HepG2 (cell line): ENCODE measurements around the gene UBE2H. TPM values are rescaled to one million over a fixed set of nuclear protein-coding genes. Genes with fewer than 3 reads are reported as not detected.

Source experiments
- ELF1 ChIP-seq: sonication (generic); formaldehyde crosslinking; IDR thresholded peaks from 2 replicates; pipeline ENCODE4 v1.4.0; 2020; ENCODE audit warnings: missing genetic modification reagents
- ETV5 ChIP-seq: IDR thresholded peaks from 2 replicates; pipeline ENCODE4 v1.6.1; 2018; ENCODE audit warnings: missing biosample characterization, missing genetic modification reagents, inconsistent platforms, borderline replicate concordance
- KDM5A ChIP-seq: fragments of 200-600 bp; sonication (generic); IDR thresholded peaks from 2 replicates; pipeline ENCODE4 v1.7.0; 2018; ENCODE audit warnings: antibody characterized with exemption, mild to moderate bottlenecking, low read length, borderline replicate concordance
- KLF13 ChIP-seq: sonication (generic); formaldehyde crosslinking; IDR thresholded peaks from 2 replicates; pipeline ENCODE4 v1.4.0; 2020; ENCODE audit warnings: mild to moderate bottlenecking, missing genetic modification reagents
- NR2F6 ChIP-seq, 2 experiments: IDR thresholded peaks; 2 replicates each; pipeline ENCODE4 v1.6.1; 2016; ENCODE audit warnings: antibody characterized with exemption in 1 of 2, mild to moderate bottlenecking in 1 of 2
- PCBP1 ChIP-seq: fragments of 200-400 bp; formaldehyde crosslinking; IDR thresholded peaks from 2 replicates; pipeline ENCODE4 v1.6.1; 2017; ENCODE audit warnings: mild to moderate bottlenecking, low read depth, low read length, borderline replicate concordance
- RNF2 ChIP-seq: fragments of 450-650 bp; conservative IDR thresholded peaks from 2 replicates; pipeline ENCODE4 v1.6.1; 2016; ENCODE audit warnings: low read depth
- SIX1 ChIP-seq: sonication (generic); formaldehyde crosslinking; IDR thresholded peaks from 2 replicates; pipeline ENCODE4 v1.4.0; 2020; ENCODE audit warnings: missing genetic modification reagents, borderline replicate concordance
- SOX13 ChIP-seq, 3 experiments: fragments of 450-650 bp in 1 of 3; sonication (generic) in 1 of 3; formaldehyde crosslinking in 1 of 3; IDR thresholded peaks in 2 of 3; conservative IDR thresholded peaks in 1 of 3; 2 replicates each; pipeline versions ENCODE4 v1.5.0 to v1.6.1; 2016 to 2020; ENCODE audit warnings: antibody characterized with exemption in 1 of 3, mild to moderate bottlenecking in 1 of 3, missing compliant biosample characterization in 1 of 3, missing genetic modification reagents in 1 of 3, moderate library complexity in 1 of 3
- SUZ12 ChIP-seq: fragments of 150-350 bp; IDR thresholded peaks from 2 replicates; pipeline ENCODE4 v1.6.1; 2014; ENCODE audit warnings: low read depth, low read length
- ZNF180 ChIP-seq: sonication (generic); formaldehyde crosslinking; IDR thresholded peaks from 2 replicates; pipeline ENCODE4 v1.4.0; 2020; ENCODE audit warnings: low read depth, missing genetic modification reagents, borderline replicate concordance
- ZNF263 ChIP-seq: sonication (generic); formaldehyde crosslinking; IDR thresholded peaks from 2 replicates; pipeline ENCODE4 v1.4.0; 2020; ENCODE audit warnings: missing genetic modification reagents
- ZNF460 ChIP-seq: sonication (generic); formaldehyde crosslinking; IDR thresholded peaks from 2 replicates; pipeline ENCODE4 v1.5.1; 2020; ENCODE audit warnings: missing genetic modification reagents, mild to moderate bottlenecking, borderline replicate concordance
- polyA plus RNA-seq, 8 experiments: library from polyadenylated mRNA; depleted of rRNA in 3 of 8; stranded (reverse) in 7 of 8; unstranded in 1 of 8; fragments of >200 nt; fragmentation: Illumina TruSeq in 4 of 8; extraction: Trizol in 4 of 8; gene quantifications; 2 replicates each; pipeline versions ENCODE4 v1.2.1 to v1.2.3, GENCODE V29; 2011 to 2016; ENCODE audit warnings: low read depth in 4 of 8, missing spikeins in 1 of 8, mixed read lengths in 1 of 8; ENCODE audit not compliant: insufficient read depth in 1 of 8
- total RNA-seq, 5 experiments: library from RNA; depleted of rRNA; stranded (reverse); fragments of >200 nt; fragmentation: Illumina TruSeq; extraction: Trizol; gene quantifications; 2 replicates each; pipeline ENCODE4 v1.2.3, GENCODE V29; 2016; ENCODE audit warnings: low read depth in 1 of 5
- TF ChIP-seq, protein P1 (sequence below): sonication (generic); formaldehyde crosslinking; IDR thresholded peaks from 2 replicates; pipeline ENCODE4 v1.8.1; 2023; ENCODE audit warnings: missing genetic modification reagents, inconsistent platforms, borderline replicate concordance
- TF ChIP-seq, protein P2 (sequence below): sonication (generic); formaldehyde crosslinking; IDR thresholded peaks from 2 replicates; pipeline ENCODE4 v1.5.0; 2020; ENCODE audit warnings: missing genetic modification reagents
- TF ChIP-seq, protein P3 (sequence below): sonication (generic); formaldehyde crosslinking; IDR thresholded peaks from 2 replicates; pipeline ENCODE4 v1.8.0; 2022; ENCODE audit warnings: mild to moderate bottlenecking, missing genetic modification reagents
- TF ChIP-seq, protein P4 (sequence below): sonication (generic); formaldehyde crosslinking; conservative IDR thresholded peaks from 2 replicates; pipeline ENCODE4 v1.5.0; 2020; ENCODE audit warnings: missing genetic modification reagents
- TF ChIP-seq, protein P5 (sequence below): sonication (generic); formaldehyde crosslinking; IDR thresholded peaks from 2 replicates; pipeline ENCODE4 v1.4.0; 2020; ENCODE audit warnings: mild to moderate bottlenecking, missing genetic modification reagents
- TF ChIP-seq, protein P6 (sequence below): sonication (generic); formaldehyde crosslinking; IDR thresholded peaks from 2 replicates; pipeline ENCODE4 v1.4.0; 2020; ENCODE audit warnings: mild to moderate bottlenecking, missing genetic modification reagents
- TF ChIP-seq, protein P7 (sequence below): sonication (generic); formaldehyde crosslinking; IDR thresholded peaks from 2 replicates; pipeline ENCODE4 v1.5.0; 2020; ENCODE audit warnings: missing genetic modification reagents

The UBE2H gene
- total and polyA plus RNA-seq, 2 of the 13 experiments (the other 11 are each of a cell fraction or from before 2014, with no cell fraction given) = 15.5 to 40.1 TPM

DNA sequence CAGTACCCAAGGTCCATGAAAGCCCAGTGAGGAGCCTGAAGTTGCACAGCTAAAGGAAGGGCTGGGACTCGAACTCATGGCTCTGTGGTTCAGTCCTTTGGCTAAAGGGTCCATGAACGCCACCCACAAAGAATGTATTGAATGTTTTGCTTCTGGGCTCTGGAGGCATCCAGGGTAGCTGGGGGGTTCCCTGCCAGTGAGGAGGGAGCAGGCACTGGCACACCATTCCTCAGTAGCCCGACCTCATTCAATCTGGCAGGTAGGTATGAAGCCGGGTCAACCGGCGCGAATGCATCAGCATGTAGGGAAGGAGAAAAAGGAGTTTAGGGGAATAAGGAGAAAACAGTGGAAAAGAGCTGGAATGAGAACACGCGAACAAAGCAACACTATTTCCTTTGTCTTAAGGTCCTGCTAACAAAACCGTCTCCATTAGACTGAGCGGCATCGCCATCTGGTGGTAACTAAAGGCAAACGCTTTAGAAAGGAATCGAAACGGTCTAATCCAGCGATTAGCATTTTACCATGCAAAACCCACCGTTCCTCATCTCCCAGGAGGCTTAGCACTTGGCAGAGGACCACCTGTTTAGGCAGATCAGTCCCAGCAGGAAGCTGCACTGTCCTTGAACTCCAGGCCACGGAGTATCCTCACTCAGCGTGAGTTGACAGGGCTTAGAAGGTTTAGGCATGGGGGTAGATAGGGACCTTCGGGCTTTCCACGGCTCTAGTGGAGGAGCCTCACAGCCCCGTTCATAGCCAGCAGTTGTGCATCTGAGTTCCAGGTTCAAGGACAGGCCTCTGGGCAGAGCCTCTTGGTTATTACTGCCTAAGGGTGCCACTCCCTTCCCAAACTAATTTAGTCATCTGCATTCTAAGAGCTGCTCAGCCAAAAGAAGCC, 122.8 kb downstream of the UBE2H start (continued):
- TF ChIP-seq, protein P1, sequence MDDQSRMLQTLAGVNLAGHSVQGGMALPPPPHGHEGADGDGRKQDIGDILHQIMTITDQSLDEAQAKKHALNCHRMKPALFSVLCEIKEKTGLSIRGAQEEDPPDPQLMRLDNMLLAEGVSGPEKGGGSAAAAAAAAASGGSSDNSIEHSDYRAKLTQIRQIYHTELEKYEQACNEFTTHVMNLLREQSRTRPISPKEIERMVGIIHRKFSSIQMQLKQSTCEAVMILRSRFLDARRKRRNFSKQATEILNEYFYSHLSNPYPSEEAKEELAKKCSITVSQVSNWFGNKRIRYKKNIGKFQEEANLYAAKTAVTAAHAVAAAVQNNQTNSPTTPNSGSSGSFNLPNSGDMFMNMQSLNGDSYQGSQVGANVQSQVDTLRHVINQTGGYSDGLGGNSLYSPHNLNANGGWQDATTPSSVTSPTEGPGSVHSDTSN (CRISPR knock-in tag) = no peak
- no peak for TF ChIP-seq ETV5
- TF ChIP-seq KDM5A = no peak
- TF ChIP-seq, protein P2, sequence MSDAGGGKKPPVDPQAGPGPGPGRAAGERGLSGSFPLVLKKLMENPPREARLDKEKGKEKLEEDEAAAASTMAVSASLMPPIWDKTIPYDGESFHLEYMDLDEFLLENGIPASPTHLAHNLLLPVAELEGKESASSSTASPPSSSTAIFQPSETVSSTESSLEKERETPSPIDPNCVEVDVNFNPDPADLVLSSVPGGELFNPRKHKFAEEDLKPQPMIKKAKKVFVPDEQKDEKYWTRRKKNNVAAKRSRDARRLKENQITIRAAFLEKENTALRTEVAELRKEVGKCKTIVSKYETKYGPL (CRISPR knock-in tag) = no peak
- TF ChIP-seq, protein P3, sequence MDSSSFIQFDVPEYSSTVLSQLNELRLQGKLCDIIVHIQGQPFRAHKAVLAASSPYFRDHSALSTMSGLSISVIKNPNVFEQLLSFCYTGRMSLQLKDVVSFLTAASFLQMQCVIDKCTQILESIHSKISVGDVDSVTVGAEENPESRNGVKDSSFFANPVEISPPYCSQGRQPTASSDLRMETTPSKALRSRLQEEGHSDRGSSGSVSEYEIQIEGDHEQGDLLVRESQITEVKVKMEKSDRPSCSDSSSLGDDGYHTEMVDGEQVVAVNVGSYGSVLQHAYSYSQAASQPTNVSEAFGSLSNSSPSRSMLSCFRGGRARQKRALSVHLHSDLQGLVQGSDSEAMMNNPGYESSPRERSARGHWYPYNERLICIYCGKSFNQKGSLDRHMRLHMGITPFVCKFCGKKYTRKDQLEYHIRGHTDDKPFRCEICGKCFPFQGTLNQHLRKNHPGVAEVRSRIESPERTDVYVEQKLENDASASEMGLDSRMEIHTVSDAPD = no peak
- TF ChIP-seq ZNF460 = no peak
- TF ChIP-seq NR2F6 (IDR thresholded peaks at IDR 0.05) = no peak
- no peak for TF ChIP-seq NR2F6 (CRISPR knock-in tag; IDR thresholded peaks at IDR 0.05)
- TF ChIP-seq ZNF263 (CRISPR knock-in tag) = no peak
- TF ChIP-seq, protein P4, sequence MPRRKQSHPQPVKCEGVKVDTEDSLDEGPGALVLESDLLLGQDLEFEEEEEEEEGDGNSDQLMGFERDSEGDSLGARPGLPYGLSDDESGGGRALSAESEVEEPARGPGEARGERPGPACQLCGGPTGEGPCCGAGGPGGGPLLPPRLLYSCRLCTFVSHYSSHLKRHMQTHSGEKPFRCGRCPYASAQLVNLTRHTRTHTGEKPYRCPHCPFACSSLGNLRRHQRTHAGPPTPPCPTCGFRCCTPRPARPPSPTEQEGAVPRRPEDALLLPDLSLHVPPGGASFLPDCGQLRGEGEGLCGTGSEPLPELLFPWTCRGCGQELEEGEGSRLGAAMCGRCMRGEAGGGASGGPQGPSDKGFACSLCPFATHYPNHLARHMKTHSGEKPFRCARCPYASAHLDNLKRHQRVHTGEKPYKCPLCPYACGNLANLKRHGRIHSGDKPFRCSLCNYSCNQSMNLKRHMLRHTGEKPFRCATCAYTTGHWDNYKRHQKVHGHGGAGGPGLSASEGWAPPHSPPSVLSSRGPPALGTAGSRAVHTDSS (CRISPR knock-in tag) = no peak
- TF ChIP-seq ELF1 (CRISPR knock-in tag) = 0 out of 2 replicates have a peak, but pooled peaks have one; percentile 22
- TF ChIP-seq, protein P5, sequence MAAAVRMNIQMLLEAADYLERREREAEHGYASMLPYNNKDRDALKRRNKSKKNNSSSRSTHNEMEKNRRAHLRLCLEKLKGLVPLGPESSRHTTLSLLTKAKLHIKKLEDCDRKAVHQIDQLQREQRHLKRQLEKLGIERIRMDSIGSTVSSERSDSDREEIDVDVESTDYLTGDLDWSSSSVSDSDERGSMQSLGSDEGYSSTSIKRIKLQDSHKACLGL (CRISPR knock-in tag) = no peak
- TF ChIP-seq KLF13 (CRISPR knock-in tag) = no peak
- TF ChIP-seq, protein P6, sequence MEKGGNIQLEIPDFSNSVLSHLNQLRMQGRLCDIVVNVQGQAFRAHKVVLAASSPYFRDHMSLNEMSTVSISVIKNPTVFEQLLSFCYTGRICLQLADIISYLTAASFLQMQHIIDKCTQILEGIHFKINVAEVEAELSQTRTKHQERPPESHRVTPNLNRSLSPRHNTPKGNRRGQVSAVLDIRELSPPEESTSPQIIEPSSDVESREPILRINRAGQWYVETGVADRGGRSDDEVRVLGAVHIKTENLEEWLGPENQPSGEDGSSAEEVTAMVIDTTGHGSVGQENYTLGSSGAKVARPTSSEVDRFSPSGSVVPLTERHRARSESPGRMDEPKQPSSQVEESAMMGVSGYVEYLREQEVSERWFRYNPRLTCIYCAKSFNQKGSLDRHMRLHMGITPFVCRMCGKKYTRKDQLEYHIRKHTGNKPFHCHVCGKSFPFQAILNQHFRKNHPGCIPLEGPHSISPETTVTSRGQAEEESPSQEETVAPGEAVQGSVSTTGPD = no peak
- no peak for TF ChIP-seq PCBP1
- TF ChIP-seq ZNF180 (CRISPR knock-in tag) = no peak
- no peak for TF ChIP-seq SUZ12
- TF ChIP-seq SIX1 (CRISPR knock-in tag) = no peak
- no peak for TF ChIP-seq SOX13 (IDR thresholded peaks at IDR 0.05)
- TF ChIP-seq SOX13 (CRISPR knock-in tag; conservative IDR thresholded peaks at IDR 0.05 in 1 of 2, IDR thresholded peaks at IDR 0.05 in 1 of 2) = peak in 1 of 2 experiments; percentile 9; a peak in 1 of 4 replicates
- TF ChIP-seq, protein P7, sequence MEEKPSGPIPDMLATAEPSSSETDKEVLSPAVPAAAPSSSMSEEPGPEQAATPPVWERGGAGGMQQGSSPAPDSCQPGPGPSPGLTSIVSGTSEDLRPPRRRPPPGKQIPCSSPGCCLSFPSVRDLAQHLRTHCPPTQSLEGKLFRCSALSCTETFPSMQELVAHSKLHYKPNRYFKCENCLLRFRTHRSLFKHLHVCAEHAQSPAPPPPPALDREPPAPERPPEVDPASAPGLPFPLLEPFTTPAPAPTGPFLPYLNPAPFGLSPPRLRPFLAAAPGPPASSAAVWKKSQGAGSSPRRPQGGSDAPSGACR (CRISPR knock-in tag) = no peak
- TF ChIP-seq RNF2 = no peak
